ENCODE data around the gene DHH. TPM values are rescaled to one million over a fixed set of nuclear protein-coding genes. Genes with fewer than 3 reads are reported as not detected.

DHH gene
- total RNA-seq, 1 donor from 2014 or later, result not detected

- FAIRE-seq (no peak), DNase-seq (ENCODE audit: low read depth) (no peak)
Measured at GRCh38 chr12:49046129-49046895, 48.3 kb downstream of the DHH start.

GRCh38 chr12:49044660-49045059, 49.9 kb downstream of the DHH start:
- Histone ChIP-seq H3K4me3 (ENCODE audit: low read depth, low read length) (no peak overlapping the region), H3K36me3 (ENCODE audit: control insufficient read depth, insufficient read depth, low read length) (peaks cover 65% of the 10 kb centered on the region)
- peak; percentile 90 for FAIRE-seq

More at GRCh38 chr12:49046129-49046895, 48.3 kb downstream of the DHH start:
- Histone ChIP-seq H3K36me3 (ENCODE audit: control insufficient read depth, insufficient read depth, low read length) (peaks cover 75% of the 10 kb centered on the region), H3K4me3 (ENCODE audit: low read depth, low read length) (no peak overlapping the region), H3K27me3 (ENCODE audit: control insufficient read depth, insufficient read depth, low read length) (no peaks in the 10 kb centered on the region)
- no peak for TF ChIP-seq CTCF (IDR thresholded peaks at IDR 0.05; ENCODE audit: insufficient read depth, low read length, severe bottlenecking)

GRCh38 chr12:49043856-49044258, 50.7 kb downstream of the DHH start:
- DNase-seq (ENCODE audit: low read depth), result peak; percentile 30
- Histone ChIP-seq H3K36me3 (ENCODE audit: control insufficient read depth, insufficient read depth, low read length) (peaks cover 66% of the 10 kb centered on the region), H3K27me3 (ENCODE audit: control insufficient read depth, insufficient read depth, low read length) (no peaks in the 10 kb centered on the region), H3K4me3 (ENCODE audit: low read depth, low read length) (no peak overlapping the region)
- peak; percentile 82 for TF ChIP-seq CTCF (IDR thresholded peaks at IDR 0.05; ENCODE audit: insufficient read depth, low read length, severe bottlenecking)
- FAIRE-seq, result peak; percentile 81

More at GRCh38 chr12:49044660-49045059, 49.9 kb downstream of the DHH start:
- H3K27me3 ChIP-seq (ENCODE audit: control insufficient read depth, insufficient read depth, low read length), result no peaks in the 10 kb centered on the region
- TF ChIP-seq CTCF (IDR thresholded peaks at IDR 0.05; ENCODE audit: insufficient read depth, low read length, severe bottlenecking), result no peak
- no peak for DNase-seq (ENCODE audit: low read depth)

- DNase-seq (ENCODE audit: low read depth), result no peak
- Histone ChIP-seq H3K27me3 (ENCODE audit: control insufficient read depth, insufficient read depth, low read length) (no peaks in the 10 kb centered on the region), H3K4me3 (ENCODE audit: low read depth, low read length) (no peak overlapping the region), H3K36me3 (ENCODE audit: control insufficient read depth, insufficient read depth, low read length) (peaks cover 64% of the 10 kb centered on the region)
- TF ChIP-seq CTCF (IDR thresholded peaks at IDR 0.05; ENCODE audit: insufficient read depth, low read length, severe bottlenecking), result no peak
- no peak for FAIRE-seq
Measured at GRCh38 chr12:49043241-49043640, 51.4 kb downstream of the DHH start.

GRCh38 chr12:49041881-49042484, 52.6 kb downstream of the DHH start:
- FAIRE-seq, result no peak
- no peaks in the 10 kb centered on the region for H3K27me3 ChIP-seq (ENCODE audit: control insufficient read depth, insufficient read depth, low read length)
- no peak for TF ChIP-seq CTCF (IDR thresholded peaks at IDR 0.05; ENCODE audit: insufficient read depth, low read length, severe bottlenecking)
- no peak overlapping the region for H3K4me3 ChIP-seq (ENCODE audit: low read depth, low read length)
- no peak for DNase-seq (ENCODE audit: low read depth)
- H3K36me3 ChIP-seq (ENCODE audit: control insufficient read depth, insufficient read depth, low read length), result peaks cover 69% of the 10 kb centered on the region

All from bronchial epithelial cell (primary cell).